HG03354 (cell line): ENCODE results near the gene SRL.
"Not testable (repeated sequence)": the region's sequence is repeated elsewhere in the genome, so short reads cannot be mapped to it uniquely, and the experiment has no call there.

Experiments
- ATAC-seq: cut with Tn5 transposase; IDR thresholded peaks from one replicate; pipeline ENCODE4 v1.9.1; 2021; ENCODE audit warnings: mild to moderate bottlenecking; ENCODE audit not compliant: unreplicated experiment, poor library complexity, severe bottlenecking

SRL gene

DNA sequence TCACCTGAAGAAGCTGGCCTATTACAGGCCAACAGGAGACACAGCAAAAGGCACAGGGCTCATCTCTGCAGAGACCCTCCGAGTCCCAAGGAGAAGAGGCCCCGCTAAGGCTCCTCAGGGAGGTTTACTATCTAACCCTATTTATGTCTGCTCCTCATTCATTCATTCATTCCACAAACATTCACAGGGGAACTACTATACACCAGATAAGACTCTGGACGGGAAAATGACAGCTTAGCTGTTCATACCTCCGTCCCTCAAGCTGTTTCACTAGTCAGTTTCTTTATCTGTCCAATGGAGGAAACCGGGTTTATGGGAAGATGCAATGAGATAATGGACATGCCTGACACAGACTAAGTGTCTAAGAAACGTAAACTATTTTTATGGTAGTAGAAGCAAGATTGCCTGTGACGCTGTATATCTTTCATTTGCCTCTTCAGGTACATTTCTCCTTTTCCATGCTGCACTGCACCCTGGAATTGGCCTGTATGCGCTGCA is 62.1 kb downstream of the SRL start:
- ATAC-seq, result no peak

DNA sequence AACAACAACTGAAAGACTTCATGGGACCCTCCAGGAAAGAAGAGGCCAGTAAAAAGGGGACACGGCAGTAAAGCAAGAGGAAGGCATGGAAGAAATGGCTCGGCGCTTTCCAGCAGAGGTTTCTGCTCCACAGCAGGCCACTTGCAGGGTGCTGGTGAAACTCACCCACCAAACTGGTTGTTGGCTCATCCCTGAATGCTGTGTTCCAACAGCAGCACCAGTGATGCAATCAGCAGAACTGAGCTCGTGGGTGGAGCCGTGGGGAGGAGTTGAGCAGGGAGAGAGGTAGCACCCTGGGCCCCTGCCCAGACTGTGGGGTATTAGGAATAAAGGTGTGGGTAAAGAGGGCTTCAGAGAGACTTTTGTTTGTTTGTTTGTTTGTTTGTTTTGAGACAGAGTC is 62.9 kb downstream of the SRL start:
- no peak for ATAC-seq

DNA sequence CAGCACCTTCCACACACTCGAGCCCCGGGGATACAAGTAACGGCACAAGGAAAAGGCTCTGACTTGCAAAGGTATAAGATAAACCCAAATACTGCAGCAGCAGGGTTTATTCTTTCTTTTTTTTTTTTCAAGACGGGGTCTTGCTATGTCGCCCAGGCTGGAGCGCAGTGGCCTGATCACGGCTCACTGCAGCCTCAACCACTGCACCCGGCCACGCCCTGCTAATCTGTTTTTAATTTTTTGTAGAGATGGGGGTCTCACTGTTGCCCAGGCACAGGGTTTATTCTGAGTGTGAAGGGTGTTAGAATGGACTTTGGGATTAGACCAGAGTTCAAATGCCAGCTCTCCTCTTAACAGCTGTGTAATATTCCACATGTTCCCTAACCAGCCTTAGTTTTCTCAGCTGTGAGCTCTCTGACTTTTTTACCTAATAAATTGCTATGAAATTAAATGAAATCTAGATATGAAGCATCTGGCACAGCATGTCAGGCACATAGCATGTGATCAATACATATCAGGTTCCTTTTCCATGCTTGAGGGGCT is 63.3 kb downstream of the SRL start:
- no peak for ATAC-seq

DNA sequence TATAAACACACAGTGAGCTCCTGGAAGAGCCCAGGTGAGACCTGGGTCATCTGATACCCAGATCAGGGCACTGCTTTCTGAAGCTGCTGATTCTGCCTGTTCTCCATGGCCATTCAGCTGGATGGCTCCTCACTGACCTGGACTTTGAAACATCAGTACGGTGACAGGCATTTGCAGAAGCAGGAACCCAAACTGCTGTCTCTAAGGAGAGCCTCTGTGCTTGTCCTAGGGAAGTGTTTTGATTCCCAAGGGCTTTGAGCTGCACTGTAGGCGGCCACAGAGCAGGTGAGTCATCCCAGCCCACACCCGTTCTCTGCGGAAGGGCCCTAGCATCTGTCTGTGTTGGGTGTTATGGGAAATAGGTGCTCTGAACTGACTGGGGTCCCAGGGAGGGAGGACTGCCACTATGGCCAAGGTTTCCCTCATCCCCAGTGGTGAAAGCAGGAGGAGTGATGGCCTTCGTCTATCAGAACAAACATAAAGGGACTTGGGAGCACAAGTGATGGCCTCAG is 64.9 kb downstream of the SRL start:
- no peak for ATAC-seq

DNA sequence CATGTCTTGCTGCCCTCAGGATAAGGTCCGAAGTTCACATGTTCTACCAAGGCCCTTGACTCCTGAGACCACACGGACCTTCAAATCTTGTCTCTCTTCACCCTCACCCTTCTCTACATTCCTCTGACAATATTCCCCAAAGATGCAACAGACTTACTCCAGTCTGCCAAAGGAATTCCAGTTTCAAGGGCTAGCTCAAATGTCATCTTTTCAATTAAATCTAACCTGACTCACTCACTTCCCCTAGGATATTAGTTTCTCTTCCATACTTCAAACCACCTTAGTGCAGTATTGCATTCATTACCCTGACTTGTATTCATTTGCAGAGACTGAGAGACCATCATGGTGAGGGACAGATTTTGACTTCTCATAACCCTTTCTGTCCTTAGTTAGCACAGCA is 66.0 kb downstream of the SRL start:
- ATAC-seq, result no peak

DNA sequence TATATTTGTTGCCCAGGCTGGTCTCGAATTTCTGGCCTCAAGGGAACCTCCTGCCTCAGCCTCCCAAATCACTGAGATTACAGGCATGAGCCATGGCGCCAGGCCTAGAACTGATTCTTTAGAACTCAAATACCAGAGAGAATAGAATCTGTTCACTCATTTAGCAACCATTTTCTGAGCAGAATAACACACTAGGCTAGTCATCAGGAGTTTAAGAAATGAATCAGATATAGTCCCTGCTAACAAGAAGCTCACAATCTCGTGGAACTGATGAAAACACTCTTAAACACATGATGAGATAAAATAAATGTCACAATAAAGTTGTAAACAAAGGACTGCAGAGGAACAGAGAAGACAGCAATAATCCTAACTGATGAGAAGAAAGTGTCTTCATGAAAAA is 69.8 kb downstream of the SRL start:
- no peak for ATAC-seq

DNA sequence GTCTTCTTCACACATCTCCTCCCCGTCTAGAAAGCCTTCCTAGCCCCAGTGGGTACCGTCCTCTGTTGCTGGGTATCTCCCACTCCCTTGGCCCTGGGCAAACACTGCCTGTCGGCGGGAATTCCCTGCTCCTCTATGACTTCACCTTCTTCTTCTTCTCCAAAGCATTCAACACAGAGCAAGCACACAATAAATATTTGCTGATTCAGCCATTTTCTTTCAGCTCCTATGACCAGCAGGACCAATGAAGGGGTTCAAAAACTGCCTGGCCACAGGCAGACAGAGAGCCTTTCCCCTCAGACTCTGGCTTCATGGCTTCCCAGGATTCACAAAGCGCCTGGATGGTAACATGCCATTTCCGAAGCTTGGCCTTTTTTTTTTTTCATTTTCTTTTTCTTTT is 72.5 kb downstream of the SRL start:
- ATAC-seq, result no peak

DNA sequence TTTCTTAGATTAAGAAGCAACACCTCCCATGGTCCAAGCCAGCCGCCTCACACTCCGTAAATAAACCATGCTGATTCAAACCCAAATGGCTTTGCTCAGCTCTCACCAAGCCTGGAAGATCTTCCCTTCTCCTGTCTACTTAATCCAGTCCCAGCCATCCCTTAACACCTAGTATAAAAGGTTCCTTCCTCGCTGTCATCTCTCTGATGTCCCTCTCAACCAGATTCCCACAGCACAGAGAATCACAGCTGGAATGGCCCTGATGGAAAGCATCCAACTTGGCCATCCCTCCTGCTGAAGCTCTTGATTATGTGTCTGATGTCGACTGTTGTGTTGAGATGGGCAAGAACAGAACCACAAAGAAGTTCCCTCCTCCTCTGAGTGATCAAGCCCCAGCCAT is 75.1 kb downstream of the SRL start:
- no peak for ATAC-seq

DNA sequence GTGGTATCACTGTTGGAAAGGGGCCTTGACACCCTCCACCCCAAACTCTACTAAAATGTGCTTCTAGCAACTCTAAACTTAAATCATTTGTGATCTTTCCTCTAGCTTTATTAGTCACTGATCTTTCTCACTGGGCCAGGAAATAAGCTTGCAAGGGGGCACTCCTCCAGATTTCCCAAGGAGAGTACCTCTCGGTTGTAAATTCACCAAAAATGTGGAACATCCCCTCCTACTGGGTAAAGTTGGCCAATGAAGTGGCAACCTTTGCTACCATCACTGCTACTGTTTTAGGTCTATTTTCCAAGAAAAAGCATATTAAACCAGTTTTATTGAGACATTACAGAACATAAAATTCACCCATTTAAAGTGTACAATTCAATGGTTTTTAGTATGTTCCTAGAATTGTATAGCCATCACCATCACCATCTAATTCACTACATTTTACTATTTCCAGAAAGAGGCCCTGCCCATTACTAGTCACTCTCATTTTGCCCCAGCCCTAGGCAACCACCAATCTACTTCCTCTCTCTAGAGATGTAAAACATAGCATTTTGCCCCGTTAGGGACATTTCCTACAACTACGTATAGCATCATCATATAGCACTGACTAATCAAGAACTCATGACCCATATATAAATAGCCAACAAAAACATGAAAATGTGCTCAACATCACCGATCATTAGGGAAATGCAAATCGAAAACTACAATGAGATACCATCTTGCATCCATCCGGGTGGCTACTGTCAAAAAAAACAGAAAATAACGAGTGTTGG is 81.0 kb downstream of the SRL start:
- no peak for ATAC-seq

DNA sequence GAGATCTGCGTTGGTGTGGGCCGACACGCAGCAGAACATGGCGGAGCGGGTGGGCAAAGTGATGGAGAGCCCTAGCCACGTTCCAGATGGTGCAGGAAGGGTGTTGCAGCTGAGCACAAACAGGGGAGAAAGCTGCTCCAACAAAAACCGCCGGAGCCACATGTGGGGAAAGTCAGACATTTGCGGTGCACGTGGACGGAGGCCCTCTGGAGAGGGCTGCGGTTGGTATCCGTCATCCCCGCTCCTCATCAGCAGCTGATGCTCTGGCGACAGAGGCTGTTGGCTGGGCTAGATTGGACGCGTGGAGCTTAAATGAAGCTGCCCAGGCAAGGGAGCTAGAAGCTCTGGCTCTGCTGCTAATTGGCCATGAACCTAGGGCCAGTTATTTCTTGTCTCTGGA is 82.2 kb downstream of the SRL start:
- ATAC-seq, result no peak

DNA sequence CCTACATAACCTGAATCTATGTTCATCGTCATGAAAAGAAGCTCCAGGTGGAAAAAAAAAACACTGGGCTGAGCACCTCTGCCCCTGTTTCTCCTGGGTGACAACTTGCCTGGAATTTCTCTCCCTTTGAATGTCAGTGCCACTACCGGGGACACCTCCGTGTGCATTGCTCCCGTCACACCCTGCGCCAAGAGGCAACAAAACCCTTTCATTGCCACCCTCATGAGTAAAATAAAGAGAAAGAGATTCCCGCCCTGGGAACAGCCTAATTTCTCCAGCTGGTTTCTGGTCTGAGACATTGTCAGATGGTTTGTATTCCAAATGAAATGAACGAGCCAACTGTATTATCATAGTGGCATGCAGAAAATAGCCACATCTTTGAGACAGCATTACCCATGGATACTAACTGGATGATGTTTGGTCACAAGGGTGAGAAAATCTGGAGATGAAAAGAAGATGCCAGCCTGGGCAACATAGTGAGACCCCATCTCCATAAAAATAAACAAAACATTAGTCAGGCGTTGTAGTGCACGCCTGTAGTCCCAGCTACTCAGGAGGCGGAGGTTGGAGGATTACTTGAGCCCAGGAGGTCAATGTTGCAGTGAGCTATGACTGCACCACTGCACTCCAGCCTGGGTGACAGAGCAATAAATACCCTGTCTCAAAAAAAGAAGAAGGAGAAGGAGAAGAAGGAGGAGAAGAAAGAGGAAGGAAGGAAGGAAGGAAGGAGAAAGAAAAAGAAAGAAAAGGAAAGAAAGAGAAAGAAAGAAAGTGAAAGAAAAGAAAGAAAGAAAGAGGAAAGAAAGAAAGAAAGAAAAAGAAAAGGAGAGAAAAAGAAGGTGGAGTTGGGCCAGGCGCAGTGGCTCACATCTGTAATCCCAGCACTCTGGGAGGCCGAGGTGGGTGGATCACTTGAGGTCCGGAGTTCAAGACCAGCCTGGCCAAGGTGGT is 83.5 kb downstream of the SRL start:
- ATAC-seq, result no peak

DNA sequence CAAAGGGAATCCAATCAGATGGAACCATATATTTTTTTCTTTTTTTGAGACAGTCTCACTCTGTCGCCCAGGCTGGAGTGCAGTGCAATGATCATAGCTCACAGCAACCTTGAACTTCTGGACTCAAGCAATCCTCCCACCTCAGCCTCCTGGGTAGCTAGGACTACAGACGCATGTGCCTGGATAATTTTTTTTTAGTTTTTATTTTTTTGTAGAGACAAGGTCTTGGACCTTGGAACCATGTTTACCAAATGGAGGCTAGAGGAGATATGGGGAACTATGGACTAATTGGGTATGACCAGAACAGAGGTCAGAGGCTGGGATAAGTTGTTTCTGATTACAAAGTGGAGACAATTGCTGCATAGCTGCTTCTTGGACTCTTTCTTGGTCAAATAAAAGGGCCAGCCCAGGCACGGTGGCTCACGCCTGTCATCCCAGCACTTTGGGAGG is 84.5 kb downstream of the SRL start:
- no peak for ATAC-seq

DNA sequence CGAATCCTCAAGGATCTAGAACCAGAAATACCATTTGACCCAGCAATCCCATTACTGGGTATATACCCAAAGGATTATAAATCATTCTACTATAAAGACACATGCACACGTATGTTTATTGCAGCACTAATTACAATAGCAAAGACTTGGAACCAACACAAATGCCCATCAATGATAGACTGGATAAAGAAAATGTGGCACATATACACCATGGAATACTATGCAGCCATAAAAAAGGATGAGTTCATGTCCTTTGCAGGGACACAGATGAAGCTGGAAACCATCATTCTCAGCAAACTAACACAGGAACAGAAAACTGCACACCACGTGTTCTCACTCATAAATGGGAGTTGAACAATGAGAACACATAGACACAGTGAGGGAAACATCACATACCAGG is 85.4 kb downstream of the SRL start:
- not testable (repeated sequence) for ATAC-seq

DNA sequence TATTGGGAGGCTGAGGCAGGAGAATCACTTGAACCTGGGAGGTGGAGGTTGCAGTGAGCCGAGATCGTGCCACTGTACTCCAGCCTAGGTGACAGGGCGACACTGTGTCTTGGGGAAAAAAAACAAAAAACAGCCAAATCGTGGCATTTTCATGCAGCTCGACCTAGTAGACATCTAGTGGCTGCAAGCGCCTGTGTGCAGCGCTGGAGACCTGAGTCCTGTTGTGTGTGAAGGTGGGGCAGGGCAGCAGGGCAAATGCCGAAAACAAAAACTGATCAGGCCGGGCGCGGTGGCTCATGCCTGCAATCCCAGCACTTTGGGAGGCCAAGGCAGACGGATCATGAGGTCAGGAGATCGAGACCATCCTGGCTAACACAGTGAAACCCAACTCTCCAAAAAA is 88.5 kb downstream of the SRL start:
- ATAC-seq, result not testable (repeated sequence)

DNA sequence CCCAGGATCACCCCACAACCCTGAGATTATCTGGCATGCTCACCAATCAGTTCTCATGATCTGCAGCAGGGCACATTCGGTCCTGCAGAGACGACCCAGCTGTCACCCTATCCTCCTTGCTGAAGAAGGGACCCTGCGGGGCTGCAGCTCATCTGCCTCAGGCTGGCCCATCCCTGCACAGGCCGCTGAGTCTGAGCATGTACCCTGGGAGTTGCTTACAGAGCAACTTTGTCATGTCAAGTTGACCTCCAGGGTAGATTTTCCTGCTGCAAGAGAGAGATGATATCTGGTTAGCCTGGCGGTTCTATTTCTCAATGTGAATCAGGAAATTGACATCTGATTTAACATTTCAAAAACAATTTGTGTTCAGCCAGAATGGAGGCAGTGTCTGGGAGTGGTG is 89.6 kb downstream of the SRL start:
- ATAC-seq, result no peak

DNA sequence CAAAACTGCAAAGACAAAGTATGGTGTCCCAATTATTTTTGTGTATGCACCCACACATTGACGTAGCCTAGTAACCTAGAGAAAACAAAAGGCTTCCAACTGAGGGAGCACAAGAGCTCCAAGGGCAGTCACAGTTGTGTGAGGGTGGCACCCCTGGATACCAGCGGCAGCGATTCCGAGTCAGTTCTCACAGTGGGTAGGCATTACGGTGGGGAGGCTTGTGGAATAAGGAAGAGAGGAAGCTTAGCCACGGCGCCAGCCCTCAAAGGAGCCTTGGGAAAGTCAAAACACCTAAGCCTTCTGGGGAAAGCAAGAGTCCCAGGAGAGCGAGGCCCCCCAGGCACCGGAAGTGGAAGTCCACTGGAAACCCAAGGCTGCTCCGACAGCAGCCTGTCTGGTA is 94.6 kb downstream of the SRL start:
- ATAC-seq, result no peak

DNA sequence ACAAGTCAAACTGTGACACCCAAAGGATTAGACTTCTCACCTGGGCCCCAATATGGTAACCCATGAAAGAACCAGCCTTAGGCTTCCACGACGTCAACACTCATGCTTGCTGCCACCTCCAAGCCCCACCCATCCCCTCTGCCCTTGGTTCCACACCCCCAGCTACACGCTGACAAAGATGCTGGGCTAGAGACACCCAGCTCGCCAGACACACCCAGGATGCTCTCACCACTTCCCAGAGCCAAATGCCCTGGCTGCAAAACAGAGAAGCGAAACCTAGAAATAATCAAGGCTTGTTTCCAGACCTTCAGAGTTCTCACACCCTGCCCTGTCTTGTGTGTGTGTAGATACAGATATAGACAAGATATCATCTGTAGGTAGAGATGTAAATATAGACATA is 99.6 kb downstream of the SRL start:
- no peak for ATAC-seq

DNA sequence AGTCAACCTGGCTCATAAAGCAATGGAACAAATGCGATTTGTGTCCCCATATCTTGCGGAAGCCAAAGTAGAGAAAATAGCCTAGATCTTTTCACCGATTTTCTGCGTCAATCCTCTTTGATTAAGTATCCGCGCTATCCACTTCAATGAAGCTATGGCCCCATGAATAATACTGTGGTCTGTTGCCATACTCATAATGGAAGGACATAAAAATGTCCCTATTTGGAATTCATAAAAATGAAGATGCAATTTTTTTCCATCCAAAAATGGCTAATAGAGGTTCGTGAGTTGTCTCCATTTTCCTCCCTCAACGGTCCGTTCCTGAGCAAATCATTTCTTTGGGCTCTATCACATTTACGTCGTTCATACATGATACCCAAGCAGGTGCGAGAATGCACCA is 100.3 kb downstream of the SRL start:
- no peak for ATAC-seq

DNA sequence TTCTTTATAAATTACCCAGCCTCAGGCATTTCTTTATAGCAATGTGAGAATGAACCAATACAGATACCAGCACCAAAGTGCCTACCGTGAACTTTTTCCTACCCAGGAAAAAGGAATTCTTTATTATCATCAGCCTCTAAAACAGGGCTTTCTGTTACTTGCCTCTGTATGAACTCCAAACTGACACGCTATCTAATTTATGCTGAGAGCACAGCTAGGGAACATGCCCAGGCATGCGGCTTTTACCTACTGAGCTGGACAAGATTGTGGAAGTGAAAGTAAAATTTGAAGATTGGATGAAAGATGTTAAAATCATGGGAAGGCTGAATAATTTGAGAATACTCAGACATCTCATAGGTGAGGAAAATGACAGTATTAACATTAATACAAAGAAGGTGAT is 101.2 kb downstream of the SRL start:
- ATAC-seq, result no peak

DNA sequence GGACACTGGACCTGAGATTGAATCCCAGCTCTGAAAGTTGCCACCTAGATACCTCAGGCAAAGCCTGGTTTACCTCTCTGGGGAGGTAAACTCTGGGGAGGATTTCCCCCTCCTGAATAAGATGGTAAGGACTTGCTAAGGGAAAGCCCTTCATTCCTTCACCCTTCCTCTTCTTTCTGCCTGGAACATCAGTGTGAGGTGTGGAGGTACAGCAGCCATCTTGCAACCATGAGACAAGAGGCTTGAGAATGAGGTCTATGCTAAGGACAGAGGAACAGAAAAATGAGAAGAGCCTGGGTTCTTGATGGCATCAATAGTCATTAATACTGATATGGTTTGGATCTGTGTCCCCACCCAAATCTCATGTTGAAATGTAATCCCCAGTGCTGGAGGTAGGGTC is 101.9 kb downstream of the SRL start:
- no peak for ATAC-seq
